GM12878 (cell line): ENCODE measurements around the gene PPT2. TPM values are rescaled to one million over a fixed set of nuclear protein-coding genes. Genes with fewer than 3 reads are reported as not detected.

ENCODE experiments used
- FOXK2 ChIP-seq: fragments of 450-650 bp; IDR thresholded peaks from 2 replicates; pipeline ENCODE4 v1.6.1; 2017; ENCODE audit warnings: mild to moderate bottlenecking, moderate library complexity
- HDGF ChIP-seq: fragments of 450-650 bp; IDR thresholded peaks from 2 replicates; pipeline ENCODE4 v1.6.1; 2016; ENCODE audit warnings: antibody characterized with exemption
- IKZF2 ChIP-seq, 2 experiments: fragments of 450-650 bp; IDR thresholded peaks; 2 replicates each; pipeline ENCODE4 v1.6.1; 2017; ENCODE audit warnings: mild to moderate bottlenecking in 2 of 2, moderate library complexity in 2 of 2
- JUNB ChIP-seq: IDR thresholded peaks from 2 replicates; pipeline ENCODE4 v1.6.1; 2016; ENCODE audit warnings: antibody characterized with exemption, mild to moderate bottlenecking
- NBN ChIP-seq: fragments of 450-650 bp; IDR thresholded peaks from 2 replicates; pipeline ENCODE4 v1.6.1; 2016
- RAD51 ChIP-seq: fragments of 450-650 bp; IDR thresholded peaks from 2 replicates; pipeline ENCODE4 v1.6.1; 2016; ENCODE audit warnings: moderate library complexity, mild to moderate bottlenecking, inconsistent platforms
- RELB ChIP-seq: fragments of 450-650 bp; IDR thresholded peaks from 2 replicates; pipeline ENCODE4 v1.6.1; 2017; ENCODE audit warnings: low read depth, mild to moderate bottlenecking, moderate library complexity
- RFX5 ChIP-seq: IDR thresholded peaks from 2 replicates; pipeline ENCODE4 v1.6.1; 2011; ENCODE audit warnings: low read depth, low read length, improper control_type of control experiment
- SIN3A ChIP-seq: IDR thresholded peaks from 2 replicates; pipeline ENCODE4 v1.6.1; 2012; ENCODE audit warnings: low read depth, low read length, improper control_type of control experiment
- SMAD1 ChIP-seq: fragments of 450-650 bp; IDR thresholded peaks from 2 replicates; pipeline ENCODE4 v1.6.1; 2018; ENCODE audit warnings: mild to moderate bottlenecking, low read depth; ENCODE audit not compliant: partially characterized antibody
- SMARCA5 ChIP-seq: fragments of 450-650 bp; IDR thresholded peaks from 2 replicates; pipeline ENCODE4 v1.6.1; 2017; ENCODE audit warnings: mild to moderate bottlenecking
- STAT1 ChIP-seq: fragments of 450-650 bp; conservative IDR thresholded peaks from 2 replicates; pipeline ENCODE4 v1.6.1; 2014; ENCODE audit warnings: antibody characterized with exemption, mild to moderate bottlenecking
- polyA plus RNA-seq, 11 experiments: library from polyadenylated mRNA; depleted of rRNA in 4 of 11; unstranded in 6 of 11; stranded (reverse) in 5 of 11; fragments of >200 nt; fragmentation: Nextera tagmentation in 4 of 11; fragmentation: Illumina TruSeq in 1 of 11; extraction: Ambion mirVana in 4 of 11; extraction: Trizol in 1 of 11; gene quantifications; 1 replicate in 1 of 11; 2 replicates in 10 of 11; pipeline versions ENCODE4 v1.2.1 to v1.2.3, GENCODE V29; 2011 to 2016; ENCODE audit warnings: inconsistent platforms in 2 of 11, missing spikeins in 2 of 11, low read depth in 1 of 11
- total RNA-seq, 4 experiments: library from RNA; depleted of rRNA in 3 of 4; stranded (reverse); fragments of >200 nt in 3 of 4; fragmentation: Illumina TruSeq in 1 of 4; extraction: Trizol in 1 of 4; gene quantifications; 2 replicates each; pipeline versions ENCODE4 v1.2.1 to v1.2.3, GENCODE V29; 2013 to 2021

Gene PPT2
- total and polyA plus RNA-seq, 10 of the 15 experiments (the other 5 are each of a cell fraction or from before 2014, with no cell fraction given) = 1.3 to 25.5 (median 5.5) TPM

- peak; percentile 78 for TF ChIP-seq RELB
- no peak; the same call in 1 of the 2 replicates for TF ChIP-seq STAT1
- peak; percentile 79 for TF ChIP-seq RFX5
- peak; percentile 34; the same call in 1 of the 2 replicates for TF ChIP-seq SIN3A
- no peak for TF ChIP-seq JUNB
- TF ChIP-seq SMAD1 = peak; percentile 87
- peak; percentile 15; the same call in 1 of the 2 replicates for TF ChIP-seq RAD51
- peak; percentile 96; the same call in 1 of the 2 replicates for TF ChIP-seq HDGF
- peak; percentile 91 for TF ChIP-seq SMARCA5
- peak; percentile 61 to 76 for TF ChIP-seq IKZF2 (IDR thresholded peaks at IDR 0.05)
- TF ChIP-seq FOXK2 = no peak
- peak; percentile 81 for TF ChIP-seq NBN
- TF ChIP-seq, all 136 proteins: peak for 24
Measured at GRCh38 chr6:32194825-32195651, 41.1 kb downstream of the PPT2 start (continued).
